MG63 (cell line): ENCODE measurements around the gene MRPS24. TPM values are rescaled to one million over a fixed set of nuclear protein-coding genes. Genes with fewer than 3 reads are reported as not detected.
"Not testable (repeated sequence)": the region's sequence is repeated elsewhere in the genome, so short reads cannot be mapped to it uniquely, and the experiment has no call there.

ENCODE experiments used
- DNase-seq: peaks from one replicate; pipeline ENCODE4 v3.0.0-alpha.2; 2020
- H3K27me3 ChIP-seq: fragments of 250-450 bp; sonication (Bioruptor Pico); 2 replicates; pipeline ENCODE4 v1.5.1; 2020; ENCODE audit warnings: mild to moderate bottlenecking, moderate library complexity
- H3K36me3 ChIP-seq: fragments of 250-450 bp; sonication (Bioruptor Pico); 2 replicates; pipeline ENCODE4 v1.5.1; 2020; ENCODE audit warnings: mild to moderate bottlenecking, moderate library complexity
- H3K4me3 ChIP-seq: fragments of 250-450 bp; sonication (Bioruptor Pico); 2 replicates; pipeline ENCODE4 v1.5.1; 2020; ENCODE audit warnings: mild to moderate bottlenecking, moderate library complexity
- H3K9me3 ChIP-seq: fragments of 250-450 bp; sonication (Bioruptor Pico); 2 replicates; pipeline ENCODE4 v1.5.1; 2020; ENCODE audit warnings: mild to moderate bottlenecking, moderate library complexity
- total RNA-seq: library from RNA; depleted of rRNA; stranded (reverse); fragments of >200 nt; shearing (Covaris generic); gene quantifications from 2 replicates; pipeline ENCODE4 v1.2.3, GENCODE V29; 2014; ENCODE audit warnings: low replicate concordance; rRNA removed

The MRPS24 gene
- 107 and 198 TPM in 2 replicates for total RNA-seq

- H3K27me3 ChIP-seq: no peaks in the 10 kb centered on the region
- peak; percentile 97 for DNase-seq
These were observed at the start of gene MRPS24 for GRCh38 chr7:43869006-43869866. Gene MRPS24 (minus strand): TSS chr7:43869517. CDS start chr7:43869495, 22 bp downstream.

GRCh38 chr7:43915907-43916306 is 46.6 kb upstream of the MRPS24 start:
- Histone ChIP-seq H3K9me3 (peaks cover 2% of the 10 kb centered on the region; the same call in 1 of the 2 replicates), H3K27me3 (no peaks in the 10 kb centered on the region), H3K4me3 (no peak overlapping the region), H3K36me3 (no peaks in the 10 kb centered on the region)
- DNase-seq: no peak

More at GRCh38 chr7:43869006-43869866, at the start of gene MRPS24:
- Histone ChIP-seq H3K4me3 (peak within 1 kb of the TSS; percentile 67), H3K36me3 (peaks cover 32% of the 10 kb centered on the region), H3K9me3 (no peaks in the 10 kb centered on the region)

GRCh38 chr7:43914795-43915194 is 45.5 kb upstream of the MRPS24 start:
- no peak for DNase-seq
- Histone ChIP-seq H3K27me3 (no peaks in the 10 kb centered on the region), H3K4me3 (no peak overlapping the region), H3K36me3 (no peaks in the 10 kb centered on the region), H3K9me3 (peaks cover 2% of the 10 kb centered on the region; the same call in 1 of the 2 replicates)

- H3K36me3 ChIP-seq: peaks cover 23% of the 10 kb centered on the region
- no peaks in the 10 kb centered on the region for H3K9me3 ChIP-seq
- no peaks in the 10 kb centered on the region for H3K27me3 ChIP-seq
- H3K4me3 ChIP-seq: peak within 1 kb of the TSS; percentile 63
- peak; percentile 56 for DNase-seq
These were observed 37.2 kb upstream of the MRPS24 start, which contains the start of gene URGCP for GRCh38 chr7:43906331-43907010. Gene URGCP (minus strand): TSS chr7:43906596. CDS start chr7:43906575, 21 bp downstream.

GRCh38 chr7:43905956-43906330 is 36.6 kb upstream of the MRPS24 start:
- DNase-seq: peak; percentile 45
- Histone ChIP-seq H3K27me3 (no peaks in the 10 kb centered on the region), H3K4me3 (peak overlapping the region; percentile 63), H3K9me3 (no peaks in the 10 kb centered on the region), H3K36me3 (peaks cover 28% of the 10 kb centered on the region)

GRCh38 chr7:43905209-43905946 is 36.1 kb upstream of the MRPS24 start:
- DNase-seq: peak; percentile 88
- peak overlapping the region; percentile 63 for H3K4me3 ChIP-seq
- H3K27me3 ChIP-seq: no peaks in the 10 kb centered on the region
- peaks cover 34% of the 10 kb centered on the region for H3K36me3 ChIP-seq
- no peaks in the 10 kb centered on the region for H3K9me3 ChIP-seq

- Histone ChIP-seq H3K36me3 (peaks cover 34% of the 10 kb centered on the region), H3K27me3 (no peaks in the 10 kb centered on the region), H3K4me3 (peak overlapping the region; percentile 63), H3K9me3 (no peaks in the 10 kb centered on the region)
- no peak for DNase-seq
These were observed 35.4 kb upstream of the MRPS24 start for GRCh38 chr7:43904533-43905208.

- Histone ChIP-seq H3K4me3 (no peak overlapping the region), H3K27me3 (no peaks in the 10 kb centered on the region), H3K36me3 (peaks cover 38% of the 10 kb centered on the region), H3K9me3 (no peaks in the 10 kb centered on the region)
- no peak for DNase-seq
These were observed 33.3 kb upstream of the MRPS24 start for GRCh38 chr7:43902542-43903054.

- not testable (repeated sequence) for DNase-seq, H3K9me3 ChIP-seq, H3K4me3 ChIP-seq, H3K27me3 ChIP-seq
- H3K36me3 ChIP-seq: peaks cover 41% of the 10 kb centered on the region
These were observed 29.3 kb upstream of the MRPS24 start for GRCh38 chr7:43898571-43898970.

- H3K27me3 ChIP-seq: no peaks in the 10 kb centered on the region
- no peak overlapping the region for H3K4me3 ChIP-seq
- peaks cover 20% of the 10 kb centered on the region for H3K36me3 ChIP-seq
- DNase-seq: no peak
- 0 out of 2 replicates have a peak, but pooled peaks cover 3% of the 10 kb centered on the region for H3K9me3 ChIP-seq
These were observed 26.6 kb upstream of the MRPS24 start for GRCh38 chr7:43895847-43896415.

GRCh38 chr7:43891069-43891955 is 22.0 kb upstream of the MRPS24 start:
- Histone ChIP-seq H3K4me3 (no peak overlapping the region), H3K36me3 (peaks cover 18% of the 10 kb centered on the region), H3K27me3 (no peaks in the 10 kb centered on the region), H3K9me3 (0 out of 2 replicates have a peak, but pooled peaks cover 3% of the 10 kb centered on the region)
- no peak for DNase-seq

GRCh38 chr7:43890468-43890867 is 21.2 kb upstream of the MRPS24 start:
- DNase-seq: no peak
- Histone ChIP-seq H3K27me3 (no peaks in the 10 kb centered on the region), H3K4me3 (no peak overlapping the region), H3K9me3 (no peaks in the 10 kb centered on the region), H3K36me3 (peaks cover 21% of the 10 kb centered on the region)

- DNase-seq: no peak
- no peaks in the 10 kb centered on the region for H3K27me3 ChIP-seq
- H3K9me3 ChIP-seq: no peaks in the 10 kb centered on the region
- H3K4me3 ChIP-seq: no peak overlapping the region
- H3K36me3 ChIP-seq: peaks cover 21% of the 10 kb centered on the region
These were observed 20.0 kb upstream of the MRPS24 start for GRCh38 chr7:43888993-43889945.

- Histone ChIP-seq H3K36me3 (peaks cover 52% of the 10 kb centered on the region), H3K4me3 (no peak overlapping the region), H3K9me3 (no peaks in the 10 kb centered on the region), H3K27me3 (no peaks in the 10 kb centered on the region)
- DNase-seq: no peak
These were observed 15.3 kb upstream of the MRPS24 start for GRCh38 chr7:43884617-43885016.
